Measurements from ENCODE around the gene MUS81.

- TF ChIP-seq, protein P1, sequence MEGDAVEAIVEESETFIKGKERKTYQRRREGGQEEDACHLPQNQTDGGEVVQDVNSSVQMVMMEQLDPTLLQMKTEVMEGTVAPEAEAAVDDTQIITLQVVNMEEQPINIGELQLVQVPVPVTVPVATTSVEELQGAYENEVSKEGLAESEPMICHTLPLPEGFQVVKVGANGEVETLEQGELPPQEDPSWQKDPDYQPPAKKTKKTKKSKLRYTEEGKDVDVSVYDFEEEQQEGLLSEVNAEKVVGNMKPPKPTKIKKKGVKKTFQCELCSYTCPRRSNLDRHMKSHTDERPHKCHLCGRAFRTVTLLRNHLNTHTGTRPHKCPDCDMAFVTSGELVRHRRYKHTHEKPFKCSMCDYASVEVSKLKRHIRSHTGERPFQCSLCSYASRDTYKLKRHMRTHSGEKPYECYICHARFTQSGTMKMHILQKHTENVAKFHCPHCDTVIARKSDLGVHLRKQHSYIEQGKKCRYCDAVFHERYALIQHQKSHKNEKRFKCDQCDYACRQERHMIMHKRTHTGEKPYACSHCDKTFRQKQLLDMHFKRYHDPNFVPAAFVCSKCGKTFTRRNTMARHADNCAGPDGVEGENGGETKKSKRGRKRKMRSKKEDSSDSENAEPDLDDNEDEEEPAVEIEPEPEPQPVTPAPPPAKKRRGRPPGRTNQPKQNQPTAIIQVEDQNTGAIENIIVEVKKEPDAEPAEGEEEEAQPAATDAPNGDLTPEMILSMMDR (IDR thresholded peaks at IDR 0.05): no peak
- TF ChIP-seq ZFX (IDR thresholded peaks at IDR 0.05; ENCODE audit: borderline replicate concordance): no peak
Observed at GRCh38 chr11:65873318-65874156, 13.3 kb downstream of the MUS81 start.
